ENCODE data around the gene CDC25C. TPM values are rescaled to one million over a fixed set of nuclear protein-coding genes. Genes with fewer than 3 reads are reported as not detected.
A peak's percentile ranks its signal among the peaks of the same experiment; 100 is the strongest.
"Not testable (repeated sequence)": the region's sequence is repeated elsewhere in the genome, so short reads cannot be mapped to it uniquely, and the experiment has no call there.

Gene CDC25C
- total and polyA plus RNA-seq, 5 experiments from 2014 or later: not detected

DNA sequence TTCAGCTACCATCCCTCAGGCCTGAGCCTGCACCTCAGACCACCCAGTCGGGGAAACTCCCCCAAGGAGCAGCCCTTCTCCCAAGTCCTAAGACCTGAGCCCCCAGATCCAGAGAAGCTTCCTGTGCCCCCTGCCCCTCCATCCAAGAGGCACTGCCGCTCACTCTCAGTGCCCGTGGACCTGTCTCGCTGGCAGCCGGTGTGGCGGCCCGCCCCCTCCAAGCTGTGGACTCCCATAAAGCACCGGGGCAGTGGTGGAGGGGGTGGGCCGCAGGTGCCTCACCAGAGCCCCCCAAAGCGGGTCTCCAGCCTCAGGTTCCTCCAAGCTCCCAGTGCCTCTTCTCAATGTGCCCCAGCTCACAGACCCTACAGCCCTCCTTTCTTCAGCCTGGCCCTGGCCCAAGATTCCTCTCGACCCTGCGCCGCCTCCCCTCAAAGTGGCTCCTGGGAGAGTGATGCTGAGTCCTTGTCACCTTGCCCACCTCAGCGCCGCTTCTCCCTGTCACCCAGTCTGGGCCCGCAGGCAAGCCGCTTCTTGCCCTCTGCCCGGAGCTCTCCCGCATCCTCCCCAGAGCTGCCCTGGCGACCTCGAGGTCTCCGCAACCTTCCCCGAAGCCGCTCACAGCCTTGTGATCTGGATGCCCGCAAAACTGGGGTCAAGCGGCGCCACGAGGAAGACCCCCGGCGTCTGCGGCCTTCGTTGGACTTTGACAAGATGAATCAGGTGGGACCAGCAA, 13.5 kb upstream of the CDC25C start:
- Mint-ChIP-seq H3K4me3 (no peak overlapping the region), H3K27ac (no peak overlapping the region), H3K9me3 (no peaks in the 10 kb centered on the region), H3K36me3 (peaks cover 0 to 73% (median 17%) of the 10 kb centered on the region in 3 donors), H3K27me3 (no peaks in the 10 kb centered on the region), H3K4me1 (peaks cover 11 to 20% (median 19%) of the 10 kb centered on the region in 4 donors)
- POLR2A ChIA-PET: interaction anchor here (10.6 kb wide), 1 partner anchor 8 kb away, joined by 274 read pairs; the partner anchor contains the start of genes CDC25C and FAM53C
- ATAC-seq: no peak
- DNase-seq: no peak

DNA sequence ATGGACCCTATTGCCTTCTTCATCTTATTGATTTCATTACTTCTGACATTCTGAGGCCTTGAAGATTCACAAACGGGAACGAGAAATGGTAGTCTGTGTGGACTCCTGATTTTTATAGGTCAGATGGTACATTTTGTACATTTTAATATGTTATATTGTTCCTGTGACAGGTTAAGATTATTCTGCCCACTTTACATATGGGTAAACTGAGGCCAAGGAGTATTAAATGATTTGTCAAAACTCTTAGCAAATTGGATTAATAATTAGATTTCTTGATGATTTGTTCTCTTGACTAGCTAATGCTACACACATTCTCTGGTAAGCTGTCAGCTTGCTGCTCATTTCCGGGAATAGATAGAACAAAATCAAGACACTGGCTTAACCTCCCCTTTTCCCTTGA, 8.4 kb upstream of the CDC25C start:
- Mint-ChIP-seq H3K4me3 (peak overlapping the region in 9 of 10 donors; percentile 89 to 97 (median 92)), H3K27me3 (no peaks in the 10 kb centered on the region), H3K36me3 (peaks cover 0 to 38% (median 2%) of the 10 kb centered on the region in 3 donors), H3K4me1 (peaks cover 22 to 44% (median 41%) of the 10 kb centered on the region in 4 donors), H3K27ac (peak overlapping the region in 9 of 10 donors; percentile 49 to 96 (median 90)), H3K9me3 (no peaks in the 10 kb centered on the region)
- DNase-seq (no peak), ATAC-seq (no peak)
- POLR2A ChIA-PET: interaction anchor here (1.0 to 13.9 kb wide), 3 partner anchors 11 to 953 kb away, joined by 3 to 274 read pairs (median 4); partner anchors contain the start of genes CDC23, KDM3B and MATR3

GRCh38 chr5:138339464-138339863, 7.9 kb upstream of the CDC25C start:
- peak overlapping the region; percentile 87 to 99 (median 94) for H3K27ac Mint-ChIP-seq
- H3K4me3 Mint-ChIP-seq: peak overlapping the region; percentile 89 to 97 (median 92)
- no peaks in the 10 kb centered on the region for H3K9me3 Mint-ChIP-seq
- peaks cover 0 to 32% (median 2%) of the 10 kb centered on the region in 3 donors for H3K36me3 Mint-ChIP-seq
- DNase-seq: no peak
- POLR2A ChIA-PET: interaction anchor here (1.0 to 13.9 kb wide), 3 partner anchors 11 to 954 kb away, joined by 3 to 274 read pairs (median 4); partner anchors contain the start of genes CDC23, KDM3B and MATR3
- H3K4me1 Mint-ChIP-seq: peaks cover 22 to 44% (median 41%) of the 10 kb centered on the region in 4 donors
- no peak for ATAC-seq
- H3K27me3 Mint-ChIP-seq: no peaks in the 10 kb centered on the region

- POLR2A ChIA-PET: interaction anchor here (1.0 to 13.9 kb wide), 4 partner anchors 11 to 954 kb away, joined by 3 to 274 read pairs (median 4); partner anchors contain the start of genes CDC23, HNRNPA0, KDM3B and MATR3
- DNase-seq: peak in 2 of 10 donors; percentile 15 to 21
- peak overlapping the region; percentile 87 to 99 (median 94) for H3K27ac Mint-ChIP-seq
Measured at GRCh38 chr5:138339091-138339456, 7.5 kb upstream of the CDC25C start.

GRCh38 chr5:138338411-138339090, 6.9 kb upstream of the CDC25C start:
- H3K9me3 Mint-ChIP-seq: no peaks in the 10 kb centered on the region
- ATAC-seq (peak; percentile 1 to 5), DNase-seq (peak in 2 of 10 donors; percentile 16 to 24)
- no peaks in the 10 kb centered on the region for H3K27me3 Mint-ChIP-seq
- POLR2A ChIA-PET: interaction anchor here (0.6 to 13.9 kb wide), 13 partner anchors 11 to 585 kb away, joined by 3 to 274 read pairs (median 4); partner anchors contain the start of genes CDC23, EGR1, ETF1 and HNRNPA0
- H3K4me1 Mint-ChIP-seq: peaks cover 22 to 44% (median 41%) of the 10 kb centered on the region in 4 donors
- peak overlapping the region; percentile 87 to 99 (median 94) for H3K27ac Mint-ChIP-seq
- H3K4me3 Mint-ChIP-seq: peak overlapping the region; percentile 89 to 97 (median 92)
- H3K36me3 Mint-ChIP-seq: peaks cover 0 to 23% (median 2%) of the 10 kb centered on the region in 3 donors

More at GRCh38 chr5:138339091-138339456, 7.5 kb upstream of the CDC25C start:
- no peaks in the 10 kb centered on the region for H3K27me3 Mint-ChIP-seq
- H3K36me3 Mint-ChIP-seq: peaks cover 0 to 28% (median 2%) of the 10 kb centered on the region in 3 donors
- no peak for ATAC-seq
- H3K4me3 Mint-ChIP-seq: peak overlapping the region; percentile 89 to 97 (median 92)
- no peaks in the 10 kb centered on the region for H3K9me3 Mint-ChIP-seq
- peaks cover 22 to 44% (median 41%) of the 10 kb centered on the region in 4 donors for H3K4me1 Mint-ChIP-seq

GRCh38 chr5:138337685-138338410, 6.2 kb upstream of the CDC25C start, which contains the start of gene FAM53C:
TSS of gene FAM53C (plus strand) at chr5:138338266. CDS start at chr5:138341336, 3,070 bp downstream.
- H3K4me3 Mint-ChIP-seq: peak within 1 kb of the TSS; percentile 89 to 97 (median 93)
- H3K27ac Mint-ChIP-seq: peak within 1 kb of the TSS; percentile 98 to 100 (median 100)
- DNase-seq: peak; percentile 82 to 100 (median 94)
- H3K27me3 Mint-ChIP-seq: no peaks in the 10 kb centered on the region
- ATAC-seq: peak; percentile 86 to 87
- POLR2A ChIA-PET: interaction anchor here (0.5 to 13.9 kb wide), 18 partner anchors 11 to 584 kb away, joined by 3 to 274 read pairs (median 4); partner anchors contain the start of genes CDC23, EGR1, ETF1 and HNRNPA0
- H3K36me3 Mint-ChIP-seq: peaks cover 0 to 17% (median 2%) of the 10 kb centered on the region in 3 donors
- H3K4me1 Mint-ChIP-seq: peaks cover 22 to 42% (median 41%) of the 10 kb centered on the region in 4 donors
- no peaks in the 10 kb centered on the region for H3K9me3 Mint-ChIP-seq

GRCh38 chr5:138336952-138337684, 5.5 kb upstream of the CDC25C start:
- no peaks in the 10 kb centered on the region for H3K9me3 Mint-ChIP-seq
- POLR2A ChIA-PET: interaction anchor here (0.7 to 13.9 kb wide), 10 partner anchors 12 to 238 kb away, joined by 3 to 274 read pairs (median 6); partner anchors contain the start of genes CDC23, EGR1, ETF1 and HSPA9
- DNase-seq (peak in 3 of 10 donors; percentile 63 to 90 (median 72)), ATAC-seq (peak in 1 of 2 donors; percentile 42)
- peaks cover 0 to 15% (median 2%) of the 10 kb centered on the region in 3 donors for H3K36me3 Mint-ChIP-seq
- H3K4me3 Mint-ChIP-seq: peak overlapping the region; percentile 89 to 97 (median 90)
- peak overlapping the region; percentile 98 to 100 (median 100) for H3K27ac Mint-ChIP-seq
- peaks cover 24 to 45% (median 44%) of the 10 kb centered on the region in 4 donors for H3K4me1 Mint-ChIP-seq
- no peaks in the 10 kb centered on the region for H3K27me3 Mint-ChIP-seq

GRCh38 chr5:138334867-138335447, 3.4 kb upstream of the CDC25C start:
- ATAC-seq: no peak
- H3K4me1 Mint-ChIP-seq: peaks cover 20 to 40% (median 38%) of the 10 kb centered on the region in 4 donors
- H3K4me3 Mint-ChIP-seq: peak overlapping the region in 4 of 10 donors; percentile 9 to 44 (median 38)
- POLR2A ChIA-PET: interaction anchor here (13.9 kb wide), 1 partner anchor 16 kb away, joined by 274 read pairs; the partner anchor contains the start of gene KDM3B
- no peaks in the 10 kb centered on the region for H3K36me3 Mint-ChIP-seq
- H3K27ac Mint-ChIP-seq: peak overlapping the region in 3 of 10 donors; percentile 27 to 60 (median 39)
- no peak for DNase-seq
- no peaks in the 10 kb centered on the region for H3K27me3 Mint-ChIP-seq
- H3K9me3 Mint-ChIP-seq: no peaks in the 10 kb centered on the region

- Mint-ChIP-seq H3K4me1 (peaks cover 7 to 17% (median 15%) of the 10 kb centered on the region in 4 donors), H3K27me3 (no peaks in the 10 kb centered on the region), H3K27ac (peak overlapping the region in 3 of 10 donors; percentile 19 to 76 (median 46)), H3K9me3 (no peaks in the 10 kb centered on the region), H3K36me3 (no peaks in the 10 kb centered on the region), H3K4me3 (peak overlapping the region; percentile 82 to 97 (median 88))
- DNase-seq (no peak), ATAC-seq (no peak)
- POLR2A ChIA-PET: interaction anchor here (1.1 to 13.9 kb wide), 2 partner anchors 20 to 245 kb away, joined by 6 to 274 read pairs; partner anchors contain the start of genes HSPA9 and KDM3B
Measured at GRCh38 chr5:138330813-138331448, 673 bp downstream of the CDC25C start.

- H3K4me1 Mint-ChIP-seq, POLR2A ChIA-PET, ATAC-seq, H3K36me3 Mint-ChIP-seq, H3K27ac Mint-ChIP-seq, H3K4me3 Mint-ChIP-seq, H3K27me3 Mint-ChIP-seq, H3K9me3 Mint-ChIP-seq, DNase-seq: not testable (repeated sequence)
Measured at GRCh38 chr5:138318211-138318610, 13.4 kb downstream of the CDC25C start.
